Measurements from ENCODE around the gene FBN1.

Gene FBN1

GRCh38 chr15:48462688-48463087 is 182.8 kb downstream of the FBN1 start:
- peaks cover 52 to 66% of the 10 kb centered on the region in 2 donors for H3K36me3 ChIP-seq (ENCODE audit: control insufficient read depth in 2 of 2, insufficient read depth in 2 of 2, low read length in 2 of 2)
- H3K27ac ChIP-seq (ENCODE audit: low read length), result no peak overlapping the region
- H3K4me3 ChIP-seq (ENCODE audit: low read length in 2 of 2), result no peak overlapping the region
- H3K27me3 ChIP-seq (ENCODE audit: control insufficient read depth in 1 of 2, insufficient read depth in 2 of 2, low read length in 2 of 2), result no peaks in the 10 kb centered on the region
- H3K9me3 ChIP-seq (ENCODE audit: control insufficient read depth in 2 of 2, low read length in 2 of 2), result no peaks in the 10 kb centered on the region
- no peaks in the 10 kb centered on the region for H3K4me1 ChIP-seq (ENCODE audit: control insufficient read depth, insufficient read depth, low read length)
- no peak overlapping the region for H3K9ac ChIP-seq (ENCODE audit: low read length in 2 of 2)

GRCh38 chr15:48459571-48460442 is 185.7 kb downstream of the FBN1 start:
- no peak overlapping the region for H3K4me3 ChIP-seq (ENCODE audit: low read length in 2 of 2)
- H3K9me3 ChIP-seq (ENCODE audit: control insufficient read depth in 2 of 2, low read length in 2 of 2), result no peaks in the 10 kb centered on the region
- H3K36me3 ChIP-seq (ENCODE audit: control insufficient read depth in 2 of 2, insufficient read depth in 2 of 2, low read length in 2 of 2), result peaks cover 53 to 68% of the 10 kb centered on the region in 2 donors
- no peaks in the 10 kb centered on the region for H3K27me3 ChIP-seq (ENCODE audit: control insufficient read depth in 1 of 2, insufficient read depth in 2 of 2, low read length in 2 of 2)
- H3K9ac ChIP-seq (ENCODE audit: low read length in 2 of 2), result no peak overlapping the region
- no peak overlapping the region for H3K27ac ChIP-seq (ENCODE audit: low read length)
- H3K4me1 ChIP-seq (ENCODE audit: control insufficient read depth, insufficient read depth, low read length), result no peaks in the 10 kb centered on the region

- no peak overlapping the region for H3K9ac ChIP-seq (ENCODE audit: low read length in 2 of 2)
- peaks cover 53 to 71% of the 10 kb centered on the region in 2 donors for H3K36me3 ChIP-seq (ENCODE audit: control insufficient read depth in 2 of 2, insufficient read depth in 2 of 2, low read length in 2 of 2)
- no peaks in the 10 kb centered on the region for H3K9me3 ChIP-seq (ENCODE audit: control insufficient read depth in 2 of 2, low read length in 2 of 2)
- H3K27me3 ChIP-seq (ENCODE audit: control insufficient read depth in 1 of 2, insufficient read depth in 2 of 2, low read length in 2 of 2), result no peaks in the 10 kb centered on the region
- H3K27ac ChIP-seq (ENCODE audit: low read length), result no peak overlapping the region
- no peak overlapping the region for H3K4me3 ChIP-seq (ENCODE audit: low read length in 2 of 2)
- H3K4me1 ChIP-seq (ENCODE audit: control insufficient read depth, insufficient read depth, low read length), result no peaks in the 10 kb centered on the region
These were observed 186.6 kb downstream of the FBN1 start for GRCh38 chr15:48458876-48459275.

GRCh38 chr15:48456134-48456533 is 189.4 kb downstream of the FBN1 start:
- H3K27me3 ChIP-seq (ENCODE audit: control insufficient read depth in 1 of 2, insufficient read depth in 2 of 2, low read length in 2 of 2), result no peaks in the 10 kb centered on the region
- no peak overlapping the region for H3K4me3 ChIP-seq (ENCODE audit: low read length in 2 of 2)
- H3K9me3 ChIP-seq (ENCODE audit: control insufficient read depth in 2 of 2, low read length in 2 of 2), result no peaks in the 10 kb centered on the region
- peaks cover 49 to 69% of the 10 kb centered on the region in 2 donors for H3K36me3 ChIP-seq (ENCODE audit: control insufficient read depth in 2 of 2, insufficient read depth in 2 of 2, low read length in 2 of 2)
- H3K4me1 ChIP-seq (ENCODE audit: control insufficient read depth, insufficient read depth, low read length), result no peaks in the 10 kb centered on the region
- H3K27ac ChIP-seq (ENCODE audit: low read length), result no peak overlapping the region
- H3K9ac ChIP-seq (ENCODE audit: low read length in 2 of 2), result no peak overlapping the region

- H3K4me1 ChIP-seq (ENCODE audit: control insufficient read depth, insufficient read depth, low read length), result no peaks in the 10 kb centered on the region
- no peak overlapping the region for H3K27ac ChIP-seq (ENCODE audit: low read length)
- H3K27me3 ChIP-seq (ENCODE audit: control insufficient read depth in 1 of 2, insufficient read depth in 2 of 2, low read length in 2 of 2), result no peaks in the 10 kb centered on the region
- no peak overlapping the region for H3K9ac ChIP-seq (ENCODE audit: low read length in 2 of 2)
- peaks cover 36 to 47% of the 10 kb centered on the region in 2 donors for H3K36me3 ChIP-seq (ENCODE audit: control insufficient read depth in 2 of 2, insufficient read depth in 2 of 2, low read length in 2 of 2)
- no peak overlapping the region for H3K4me3 ChIP-seq (ENCODE audit: low read length in 2 of 2)
- no peaks in the 10 kb centered on the region for H3K9me3 ChIP-seq (ENCODE audit: control insufficient read depth in 2 of 2, low read length in 2 of 2)
These were observed 193.8 kb downstream of the FBN1 start for GRCh38 chr15:48451736-48452135.

GRCh38 chr15:48451241-48451640 is 194.3 kb downstream of the FBN1 start:
- Histone ChIP-seq H3K36me3 (ENCODE audit: control insufficient read depth in 2 of 2, insufficient read depth in 2 of 2, low read length in 2 of 2) (peaks cover 37 to 47% of the 10 kb centered on the region in 2 donors), H3K4me1 (ENCODE audit: control insufficient read depth, insufficient read depth, low read length) (no peaks in the 10 kb centered on the region), H3K27me3 (ENCODE audit: control insufficient read depth in 1 of 2, insufficient read depth in 2 of 2, low read length in 2 of 2) (no peaks in the 10 kb centered on the region), H3K27ac (ENCODE audit: low read length) (no peak overlapping the region), H3K9me3 (ENCODE audit: control insufficient read depth in 2 of 2, low read length in 2 of 2) (no peaks in the 10 kb centered on the region), H3K9ac (ENCODE audit: low read length in 2 of 2) (no peak overlapping the region), H3K4me3 (ENCODE audit: low read length in 2 of 2) (no peak overlapping the region)

GRCh38 chr15:48449734-48450133 is 195.8 kb downstream of the FBN1 start:
- Histone ChIP-seq H3K27me3 (ENCODE audit: control insufficient read depth in 1 of 2, insufficient read depth in 2 of 2, low read length in 2 of 2) (no peaks in the 10 kb centered on the region), H3K36me3 (ENCODE audit: control insufficient read depth in 2 of 2, insufficient read depth in 2 of 2, low read length in 2 of 2) (peaks cover 29 to 39% of the 10 kb centered on the region in 2 donors), H3K27ac (ENCODE audit: low read length) (no peak overlapping the region), H3K9me3 (ENCODE audit: control insufficient read depth in 2 of 2, low read length in 2 of 2) (no peaks in the 10 kb centered on the region), H3K4me1 (ENCODE audit: control insufficient read depth, insufficient read depth, low read length) (no peaks in the 10 kb centered on the region), H3K9ac (ENCODE audit: low read length in 2 of 2) (no peak overlapping the region), H3K4me3 (ENCODE audit: low read length in 2 of 2) (no peak overlapping the region)

GRCh38 chr15:48447657-48448056 is 197.9 kb downstream of the FBN1 start:
- no peak overlapping the region for H3K9ac ChIP-seq (ENCODE audit: low read length in 2 of 2)
- H3K36me3 ChIP-seq (ENCODE audit: control insufficient read depth in 2 of 2, insufficient read depth in 2 of 2, low read length in 2 of 2), result peaks cover 35% of the 10 kb centered on the region in 2 donors
- H3K27ac ChIP-seq (ENCODE audit: low read length), result no peak overlapping the region
- H3K9me3 ChIP-seq (ENCODE audit: control insufficient read depth in 2 of 2, low read length in 2 of 2), result no peaks in the 10 kb centered on the region
- no peak overlapping the region for H3K4me3 ChIP-seq (ENCODE audit: low read length in 2 of 2)
- no peaks in the 10 kb centered on the region for H3K4me1 ChIP-seq (ENCODE audit: control insufficient read depth, insufficient read depth, low read length)
- no peaks in the 10 kb centered on the region for H3K27me3 ChIP-seq (ENCODE audit: control insufficient read depth in 1 of 2, insufficient read depth in 2 of 2, low read length in 2 of 2)

- Histone ChIP-seq H3K36me3 (ENCODE audit: control insufficient read depth in 2 of 2, insufficient read depth in 2 of 2, low read length in 2 of 2) (peaks cover 35% of the 10 kb centered on the region in 2 donors), H3K27me3 (ENCODE audit: control insufficient read depth in 1 of 2, insufficient read depth in 2 of 2, low read length in 2 of 2) (no peaks in the 10 kb centered on the region), H3K27ac (ENCODE audit: low read length) (no peak overlapping the region), H3K4me3 (ENCODE audit: low read length in 2 of 2) (no peak overlapping the region), H3K4me1 (ENCODE audit: control insufficient read depth, insufficient read depth, low read length) (no peaks in the 10 kb centered on the region), H3K9me3 (ENCODE audit: control insufficient read depth in 2 of 2, low read length in 2 of 2) (no peaks in the 10 kb centered on the region), H3K9ac (ENCODE audit: low read length in 2 of 2) (no peak overlapping the region)
These were observed 198.5 kb downstream of the FBN1 start for GRCh38 chr15:48447058-48447457.

- Histone ChIP-seq H3K9ac (ENCODE audit: low read length in 2 of 2) (no peak overlapping the region), H3K9me3 (ENCODE audit: control insufficient read depth in 2 of 2, low read length in 2 of 2) (no peaks in the 10 kb centered on the region), H3K4me1 (ENCODE audit: control insufficient read depth, insufficient read depth, low read length) (no peaks in the 10 kb centered on the region), H3K4me3 (ENCODE audit: low read length in 2 of 2) (no peak overlapping the region), H3K36me3 (ENCODE audit: control insufficient read depth in 2 of 2, insufficient read depth in 2 of 2, low read length in 2 of 2) (peaks cover 36 to 41% of the 10 kb centered on the region in 2 donors), H3K27me3 (ENCODE audit: control insufficient read depth in 1 of 2, insufficient read depth in 2 of 2, low read length in 2 of 2) (no peaks in the 10 kb centered on the region), H3K27ac (ENCODE audit: low read length) (no peak overlapping the region)
These were observed 203.5 kb downstream of the FBN1 start for GRCh38 chr15:48442011-48442410.

- Histone ChIP-seq H3K4me3 (ENCODE audit: low read length in 2 of 2) (no peak overlapping the region), H3K27me3 (ENCODE audit: control insufficient read depth in 1 of 2, insufficient read depth in 2 of 2, low read length in 2 of 2) (no peaks in the 10 kb centered on the region), H3K36me3 (ENCODE audit: control insufficient read depth in 2 of 2, insufficient read depth in 2 of 2, low read length in 2 of 2) (peaks cover 32 to 39% of the 10 kb centered on the region in 2 donors), H3K9ac (ENCODE audit: low read length in 2 of 2) (no peak overlapping the region), H3K4me1 (ENCODE audit: control insufficient read depth, insufficient read depth, low read length) (no peaks in the 10 kb centered on the region), H3K27ac (ENCODE audit: low read length) (no peak overlapping the region), H3K9me3 (ENCODE audit: control insufficient read depth in 2 of 2, low read length in 2 of 2) (no peaks in the 10 kb centered on the region)
These were observed 205.4 kb downstream of the FBN1 start for GRCh38 chr15:48440084-48440483.

All from stomach smooth muscle (tissue), 2 donors.